NCI-H226 (cell line): ENCODE results near the gene ZBTB7C.

Experiments used
- DNase-seq: peaks from one replicate; pipeline ENCODE4 v3.0.0-alpha.2; 2015

The ZBTB7C gene

DNA sequence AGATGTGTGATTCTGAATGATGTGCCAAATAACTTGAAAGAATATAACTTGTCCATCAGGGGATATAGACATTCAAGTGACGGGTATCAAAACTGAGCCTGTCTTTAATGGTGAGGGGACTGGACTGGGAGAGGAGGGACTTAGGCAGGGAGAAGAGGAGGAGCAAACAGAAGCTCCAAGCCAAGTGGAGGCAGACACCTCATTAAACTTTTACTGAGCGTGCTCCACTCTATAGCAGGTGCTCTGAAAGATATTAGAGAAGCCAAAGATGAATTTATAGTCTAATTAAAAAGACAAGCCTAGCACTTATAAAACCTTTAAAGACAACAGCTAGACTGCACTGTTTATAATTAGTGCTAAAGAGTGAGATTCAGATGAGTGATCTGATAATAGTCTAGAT is 431.0 kb downstream of the ZBTB7C start:
- DNase-seq, result no peak
